ENCODE data around the gene ROCK2. TPM values are rescaled to one million over a fixed set of nuclear protein-coding genes. Genes with fewer than 3 reads are reported as not detected.

ROCK2 gene
- total RNA-seq, 1 experiment from 2014 or later: 79.3 TPM

GRCh38 chr2:11304476-11304875 lies 40.0 kb downstream of the ROCK2 start:
- H3K27me3 ChIP-seq (replicated peaks): no peaks in the 10 kb centered on the region
- H3K9me3 ChIP-seq (replicated peaks): no peaks in the 10 kb centered on the region
- H3K4me1 ChIP-seq (replicated peaks): peaks cover 6% of the 10 kb centered on the region
- H3K4me3 ChIP-seq: no peak overlapping the region
- no peak overlapping the region for H3K27ac ChIP-seq
- no peaks in the 10 kb centered on the region for H3K36me3 ChIP-seq
- no peak for DNase-seq (ENCODE audit: low read depth in 1 of 2, low spot score in 2 of 2)

GRCh38 chr2:11303290-11304013 lies 41.0 kb downstream of the ROCK2 start:
- DNase-seq (ENCODE audit: low read depth in 1 of 2, low spot score in 2 of 2): no peak
- no peaks in the 10 kb centered on the region for H3K27me3 ChIP-seq (replicated peaks)

GRCh38 chr2:11299439-11299838 lies 45.0 kb downstream of the ROCK2 start:
- Histone ChIP-seq H3K27me3 (replicated peaks) (no peaks in the 10 kb centered on the region), H3K4me1 (replicated peaks) (no peaks in the 10 kb centered on the region), H3K9me3 (replicated peaks) (no peaks in the 10 kb centered on the region), H3K27ac (no peak overlapping the region), H3K4me3 (no peak overlapping the region), H3K36me3 (0 out of 2 replicates have a peak, but pooled peaks cover 2% of the 10 kb centered on the region)
- no peak for DNase-seq (ENCODE audit: low read depth in 1 of 2, low spot score in 2 of 2)

More at GRCh38 chr2:11303290-11304013, 41.0 kb downstream of the ROCK2 start:
- Histone ChIP-seq H3K27ac (no peak overlapping the region), H3K4me1 (replicated peaks) (peaks cover 6% of the 10 kb centered on the region), H3K4me3 (no peak overlapping the region), H3K36me3 (no peaks in the 10 kb centered on the region), H3K9me3 (replicated peaks) (no peaks in the 10 kb centered on the region)

GRCh38 chr2:11298592-11298991 lies 45.8 kb downstream of the ROCK2 start:
- 0 out of 2 replicates have a peak, but pooled peaks cover 2% of the 10 kb centered on the region for H3K36me3 ChIP-seq
- no peaks in the 10 kb centered on the region for H3K9me3 ChIP-seq (replicated peaks)
- H3K27ac ChIP-seq: no peak overlapping the region
- no peak overlapping the region for H3K4me3 ChIP-seq
- no peaks in the 10 kb centered on the region for H3K27me3 ChIP-seq (replicated peaks)
- no peaks in the 10 kb centered on the region for H3K4me1 ChIP-seq (replicated peaks)
- no peak for DNase-seq (ENCODE audit: low read depth in 1 of 2, low spot score in 2 of 2)

GRCh38 chr2:11296401-11296800 lies 48.0 kb downstream of the ROCK2 start:
- no peak for DNase-seq (ENCODE audit: low read depth in 1 of 2, low spot score in 2 of 2)
- Histone ChIP-seq H3K27ac (no peak overlapping the region), H3K36me3 (0 out of 2 replicates have a peak, but pooled peaks cover 2% of the 10 kb centered on the region), H3K27me3 (replicated peaks) (no peaks in the 10 kb centered on the region), H3K4me1 (replicated peaks) (0 out of 2 replicates have a peak, but pooled peaks cover 3% of the 10 kb centered on the region), H3K4me3 (no peak overlapping the region), H3K9me3 (replicated peaks) (no peaks in the 10 kb centered on the region)

GRCh38 chr2:11292464-11293255 lies 51.8 kb downstream of the ROCK2 start:
- peak in 1 of 2 experiments; percentile 7 for DNase-seq (ENCODE audit: low read depth in 1 of 2, low spot score in 2 of 2)
- Histone ChIP-seq H3K36me3 (0 out of 2 replicates have a peak, but pooled peaks cover 2% of the 10 kb centered on the region), H3K4me3 (no peak overlapping the region), H3K27ac (no peak overlapping the region), H3K27me3 (replicated peaks) (no peaks in the 10 kb centered on the region), H3K9me3 (replicated peaks) (no peaks in the 10 kb centered on the region), H3K4me1 (replicated peaks) (0 out of 2 replicates have a peak, but pooled peaks cover 3% of the 10 kb centered on the region)

- Histone ChIP-seq H3K36me3 (peaks cover 12% of the 10 kb centered on the region; the same call in 1 of the 2 replicates), H3K4me1 (replicated peaks) (0 out of 2 replicates have a peak, but pooled peaks cover 3% of the 10 kb centered on the region), H3K27ac (no peak overlapping the region), H3K9me3 (replicated peaks) (no peaks in the 10 kb centered on the region), H3K27me3 (replicated peaks) (no peaks in the 10 kb centered on the region), H3K4me3 (no peak overlapping the region)
- no peak for DNase-seq (ENCODE audit: low read depth in 1 of 2, low spot score in 2 of 2)
These were observed 53.7 kb downstream of the ROCK2 start for GRCh38 chr2:11290713-11291112.

GRCh38 chr2:11290211-11290610 lies 54.2 kb downstream of the ROCK2 start:
- H3K4me1 ChIP-seq (replicated peaks): 0 out of 2 replicates have a peak, but pooled peaks cover 3% of the 10 kb centered on the region
- H3K9me3 ChIP-seq (replicated peaks): no peaks in the 10 kb centered on the region
- H3K4me3 ChIP-seq: no peak overlapping the region
- peaks cover 17% of the 10 kb centered on the region for H3K36me3 ChIP-seq
- no peak overlapping the region for H3K27ac ChIP-seq
- H3K27me3 ChIP-seq (replicated peaks): no peaks in the 10 kb centered on the region
- no peak for DNase-seq (ENCODE audit: low read depth in 1 of 2, low spot score in 2 of 2)

- 0 out of 2 replicates have a peak, but pooled peaks cover 3% of the 10 kb centered on the region for H3K4me1 ChIP-seq (replicated peaks)
These were observed 56.0 kb downstream of the ROCK2 start for GRCh38 chr2:11288431-11288830.

GRCh38 chr2:11286749-11287148 lies 57.7 kb downstream of the ROCK2 start:
- Histone ChIP-seq H3K4me3 (no peak overlapping the region), H3K36me3 (peaks cover 34% of the 10 kb centered on the region), H3K27ac (no peak overlapping the region), H3K9me3 (replicated peaks) (no peaks in the 10 kb centered on the region), H3K27me3 (replicated peaks) (no peaks in the 10 kb centered on the region), H3K4me1 (replicated peaks) (no peaks in the 10 kb centered on the region)
- DNase-seq (ENCODE audit: low read depth in 1 of 2, low spot score in 2 of 2): no peak

More at GRCh38 chr2:11288431-11288830, 56.0 kb downstream of the ROCK2 start:
- no peak overlapping the region for H3K27ac ChIP-seq
- H3K36me3 ChIP-seq: peaks cover 34% of the 10 kb centered on the region
- no peaks in the 10 kb centered on the region for H3K27me3 ChIP-seq (replicated peaks)
- no peak overlapping the region for H3K4me3 ChIP-seq
- no peaks in the 10 kb centered on the region for H3K9me3 ChIP-seq (replicated peaks)
- no peak for DNase-seq (ENCODE audit: low read depth in 1 of 2, low spot score in 2 of 2)

GRCh38 chr2:11286323-11286722 lies 58.1 kb downstream of the ROCK2 start:
- Histone ChIP-seq H3K4me3 (no peak overlapping the region), H3K27me3 (replicated peaks) (no peaks in the 10 kb centered on the region), H3K36me3 (peaks cover 38% of the 10 kb centered on the region), H3K27ac (no peak overlapping the region), H3K4me1 (replicated peaks) (no peaks in the 10 kb centered on the region), H3K9me3 (replicated peaks) (no peaks in the 10 kb centered on the region)
- no peak for DNase-seq (ENCODE audit: low read depth in 1 of 2, low spot score in 2 of 2)

- H3K27ac ChIP-seq: no peak overlapping the region
- no peaks in the 10 kb centered on the region for H3K27me3 ChIP-seq (replicated peaks)
- DNase-seq (ENCODE audit: low read depth in 1 of 2, low spot score in 2 of 2): no peak
- H3K9me3 ChIP-seq (replicated peaks): no peaks in the 10 kb centered on the region
- no peak overlapping the region for H3K4me3 ChIP-seq
- H3K36me3 ChIP-seq: peaks cover 43% of the 10 kb centered on the region
- no peaks in the 10 kb centered on the region for H3K4me1 ChIP-seq (replicated peaks)
These were observed 58.9 kb downstream of the ROCK2 start for GRCh38 chr2:11285499-11285898.

GRCh38 chr2:11281186-11281585 lies 63.2 kb downstream of the ROCK2 start:
- Histone ChIP-seq H3K36me3 (peaks cover 57% of the 10 kb centered on the region), H3K4me1 (replicated peaks) (no peaks in the 10 kb centered on the region), H3K27ac (no peak overlapping the region), H3K4me3 (no peak overlapping the region), H3K9me3 (replicated peaks) (no peaks in the 10 kb centered on the region), H3K27me3 (replicated peaks) (no peaks in the 10 kb centered on the region)
- no peak for DNase-seq (ENCODE audit: low read depth in 1 of 2, low spot score in 2 of 2)

GRCh38 chr2:11280713-11281112 lies 63.7 kb downstream of the ROCK2 start:
- H3K27me3 ChIP-seq (replicated peaks): no peaks in the 10 kb centered on the region

More at GRCh38 chr2:11280713-11281112, 63.7 kb downstream of the ROCK2 start:
- no peak for DNase-seq (ENCODE audit: low read depth in 1 of 2, low spot score in 2 of 2)
- Histone ChIP-seq H3K27ac (no peak overlapping the region), H3K36me3 (peaks cover 54% of the 10 kb centered on the region), H3K4me1 (replicated peaks) (no peaks in the 10 kb centered on the region), H3K9me3 (replicated peaks) (no peaks in the 10 kb centered on the region), H3K4me3 (no peak overlapping the region)
